Mucosa of descending colon (tissue), 3 donors: ENCODE data around the gene RBPJL. TPM values are rescaled to one million over a fixed set of nuclear protein-coding genes. Genes with fewer than 3 reads are reported as not detected.
A peak's percentile ranks its signal among the peaks of the same experiment; 100 is the strongest.

ENCODE experiments used
- ATAC-seq: fragments of 200-7000 bp; cut with Tn5 transposase; one replicate; pipeline ENCODE4 v1.9.1; 2020; ENCODE audit warnings: mild to moderate bottlenecking, moderate library complexity
- DNase-seq, 3 donors: peaks; one replicate each; pipeline ENCODE4 v3.0.0-alpha.2; 2020
- H3K36me3 ChIP-seq: fragments of 200-600 bp; one replicate; pipeline ENCODE4 v1.8.0; 2021; ENCODE audit warnings: low read depth, mild to moderate bottlenecking
- H3K4me1 ChIP-seq: fragments of 200-600 bp; one replicate; pipeline ENCODE4 v1.8.0; 2021; ENCODE audit warnings: low read depth, mild to moderate bottlenecking
- H3K4me3 ChIP-seq: fragments of 200-600 bp; one replicate; pipeline ENCODE4 v1.8.0; 2021; ENCODE audit warnings: mild to moderate bottlenecking
- H3K9me3 ChIP-seq: fragments of 200-600 bp; one replicate; pipeline ENCODE4 v1.8.0; 2021; ENCODE audit warnings: mild to moderate bottlenecking
- CTCF ChIP-seq: fragments of 200-600 bp; IDR thresholded peaks from one replicate; pipeline ENCODE4 v1.8.0; 2022; ENCODE audit warnings: antibody characterized with exemption, mild to moderate bottlenecking
- intact Hi-C, 2 donors: fragments of 100-400 bp; cut with DNase I in 1 of 2; cut with micrococcal nuclease in 1 of 2; formaldehyde crosslinking; loops; one replicate each; pipeline versions ENCODE4 v1.11.0 to v1.11.1; 2022; cut with DNase I, micrococcal nuclease
- total RNA-seq, 3 donors: library from RNA; stranded (reverse); fragmentation: NEBNext Ultra II Directional in 2 of 3; extraction: Animal tissue kit (Norgen Biotek cat#: 25700) in 2 of 3; gene quantifications; one replicate each; pipeline versions ENCODE4 v1.2.1 to v1.2.4, GENCODE V29; 2021 to 2023
- donor health status: DM: no; HTN: no; CAD: no; lungs with moderate emphysema.
- donor health status: DM: no; HTN: no; CAD: no.
- donor health status: DM: no; HTN: yes; CAD: no.

Gene RBPJL
- total RNA-seq, 3 donors from 2014 or later, result not detected

DNA sequence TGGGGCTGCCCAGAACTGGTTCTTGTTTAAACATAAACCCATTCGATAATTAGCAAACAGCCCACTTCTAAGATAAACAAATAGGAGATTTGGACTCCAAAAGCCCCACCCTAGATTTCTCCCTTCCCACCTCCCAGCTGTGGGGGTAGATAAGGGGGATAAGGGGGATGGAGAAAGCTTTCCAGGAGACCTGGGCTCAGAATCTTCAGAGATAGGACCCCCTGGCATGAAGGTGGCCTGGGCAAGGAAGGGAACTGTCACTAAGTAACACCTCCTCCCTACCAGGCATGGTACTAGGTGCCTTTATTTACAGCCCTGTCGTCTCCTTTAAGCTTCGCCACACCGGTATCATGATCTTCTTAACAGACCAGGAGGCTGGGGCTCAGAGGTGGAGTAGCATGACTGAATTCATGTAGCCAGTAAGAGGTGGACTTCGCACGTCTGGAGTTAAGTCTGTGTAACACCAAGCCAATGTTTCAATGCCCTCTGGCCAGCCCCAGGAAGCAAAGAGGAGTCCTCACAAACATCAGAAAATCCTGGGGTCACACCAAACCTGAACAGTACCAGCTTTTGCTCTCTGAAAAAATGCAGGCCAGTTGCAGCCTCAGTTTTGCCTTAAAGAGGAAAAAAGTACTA is 37.0 kb downstream of the RBPJL start:
- intact Hi-C loops, result no loop called here
- DNase-seq, result peak in 2 of 3 donors; percentile 55 to 76
- TF ChIP-seq CTCF, result no peak
- no peak overlapping the region for H3K4me3 ChIP-seq
- H3K36me3 ChIP-seq, result no peaks in the 10 kb centered on the region
- ATAC-seq, result peak; percentile 47
- no peaks in the 10 kb centered on the region for H3K9me3 ChIP-seq
- H3K4me1 ChIP-seq, result peaks cover 69% of the 10 kb centered on the region

DNA sequence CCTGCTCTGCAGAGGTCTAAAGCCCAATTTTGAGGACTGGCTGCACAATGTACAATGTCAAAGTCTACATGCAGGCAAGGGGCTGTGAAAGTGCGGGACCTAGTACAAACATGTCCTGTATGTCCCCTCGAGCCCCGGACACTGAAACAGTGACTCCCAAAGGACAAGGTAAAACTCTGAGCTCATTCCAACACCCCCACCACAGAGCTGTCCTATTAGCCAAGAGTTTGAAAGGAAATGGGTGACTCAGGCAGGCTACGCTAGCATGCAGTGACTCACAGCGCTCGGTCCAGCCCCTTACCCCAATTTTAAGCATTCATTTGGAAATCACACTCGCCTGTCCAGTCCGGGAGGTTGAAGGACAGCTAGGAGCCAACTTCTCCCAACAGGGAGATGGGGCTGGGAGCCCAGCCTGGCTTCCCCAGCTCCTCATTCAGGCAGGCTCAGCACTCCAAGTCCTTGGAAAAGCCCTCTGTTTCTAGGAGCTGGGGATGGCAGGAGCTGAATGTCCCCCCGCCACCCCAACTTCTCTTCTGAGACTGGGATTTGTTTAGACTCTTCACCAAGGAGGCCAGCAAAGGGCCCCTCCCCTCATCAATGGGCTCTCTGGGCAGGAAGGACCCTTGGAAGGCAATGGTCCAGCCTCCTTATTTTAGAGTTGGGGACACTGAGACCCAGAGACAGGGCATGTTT is 37.7 kb downstream of the RBPJL start:
- Histone ChIP-seq H3K4me3 (no peak overlapping the region), H3K4me1 (peaks cover 63% of the 10 kb centered on the region), H3K9me3 (no peaks in the 10 kb centered on the region), H3K36me3 (no peaks in the 10 kb centered on the region)
- ATAC-seq (peak; percentile 44), DNase-seq (peak in 2 of 3 donors; percentile 53 to 54)
- intact Hi-C loops, result no loop called here
- no peak for TF ChIP-seq CTCF

GRCh38 chr20:45345104-45345936 is 38.7 kb downstream of the RBPJL start:
- intact Hi-C loops, result no loop called here
- peak; percentile 46 for ATAC-seq

GRCh38 chr20:45346291-45346718 is 39.7 kb downstream of the RBPJL start:
- no peak for DNase-seq
- peaks cover 45% of the 10 kb centered on the region for H3K4me1 ChIP-seq
- no peaks in the 10 kb centered on the region for H3K9me3 ChIP-seq
- peak overlapping the region; percentile 69 for H3K4me3 ChIP-seq
- H3K36me3 ChIP-seq, result no peaks in the 10 kb centered on the region
- ATAC-seq, result no peak
- TF ChIP-seq CTCF, result no peak
- intact Hi-C loops, result no loop called here

More at GRCh38 chr20:45345104-45345936, 38.7 kb downstream of the RBPJL start:
- Histone ChIP-seq H3K9me3 (no peaks in the 10 kb centered on the region), H3K36me3 (no peaks in the 10 kb centered on the region), H3K4me3 (no peak overlapping the region), H3K4me1 (peaks cover 55% of the 10 kb centered on the region)
- TF ChIP-seq CTCF, result no peak
- DNase-seq, result peak; percentile 77 to 85 (median 82)

DNA sequence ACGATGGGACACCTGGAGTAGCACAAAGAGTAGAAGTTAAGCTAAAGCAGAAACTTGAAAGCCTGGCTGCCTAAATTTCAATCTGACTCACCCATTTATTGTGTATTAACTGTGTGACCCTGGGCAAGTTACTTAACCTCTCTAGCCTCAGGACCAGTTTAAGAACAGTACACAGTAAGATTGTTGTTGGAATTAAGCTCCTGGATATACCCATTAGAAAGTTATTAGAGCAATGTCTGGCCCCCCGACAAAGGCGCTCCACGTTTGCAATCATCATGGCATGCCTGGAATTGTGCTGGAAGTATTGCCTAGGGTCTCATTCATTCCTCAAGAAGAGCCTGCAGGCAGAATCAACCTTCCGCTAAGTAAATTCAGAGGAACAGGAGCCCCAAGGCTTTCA is 40.2 kb downstream of the RBPJL start:
- ATAC-seq (no peak), DNase-seq (no peak)
- Histone ChIP-seq H3K4me1 (peaks cover 40% of the 10 kb centered on the region), H3K36me3 (no peaks in the 10 kb centered on the region), H3K4me3 (peak overlapping the region; percentile 69), H3K9me3 (no peaks in the 10 kb centered on the region)
- intact Hi-C loops, result no loop called here
- no peak for TF ChIP-seq CTCF
